GM04503 (cell line): ENCODE data around the gene C1QTNF3.

Experiments used
- DNase-seq: peaks from one replicate; pipeline ENCODE4 v3.0.0-alpha.2; 2012; ENCODE audit warnings: low read depth

The C1QTNF3 gene

DNA sequence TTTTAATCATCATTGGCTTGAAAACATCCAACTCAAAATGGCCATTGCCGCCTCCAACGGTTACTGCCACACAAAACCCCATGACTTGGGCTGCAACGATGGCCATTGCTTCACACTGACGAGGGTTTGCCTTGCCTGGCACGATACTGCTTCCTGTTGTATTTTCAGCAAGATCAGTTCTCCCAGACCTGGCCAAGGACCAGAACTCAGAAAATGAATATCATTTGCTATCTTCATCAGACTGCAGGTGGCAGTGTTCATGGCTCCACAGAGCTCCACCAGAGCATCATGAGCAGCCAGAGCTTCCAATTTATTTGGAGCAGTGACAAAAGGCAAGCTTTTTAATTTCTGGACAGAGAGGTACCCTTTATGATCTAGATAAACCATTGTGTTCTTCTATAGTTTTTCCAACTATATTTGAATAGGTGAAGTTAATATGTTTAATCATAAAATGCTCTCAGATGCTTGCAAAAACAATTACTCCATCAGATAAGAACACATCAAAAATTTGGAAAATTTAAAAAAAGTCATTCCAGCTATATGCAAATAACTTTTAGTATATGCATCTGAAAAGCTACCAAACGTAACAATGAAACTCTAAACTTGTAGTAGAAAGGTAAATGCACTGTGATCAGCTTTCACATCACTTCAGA, 45.6 kb downstream of the C1QTNF3 start:
- peak; percentile 76 for DNase-seq

- DNase-seq: no peak
Measured at GRCh38 chr5:33995865-33996264, 47.1 kb downstream of the C1QTNF3 start.

GRCh38 chr5:33994845-33995244, 48.2 kb downstream of the C1QTNF3 start:
- DNase-seq: peak; percentile 36

DNA sequence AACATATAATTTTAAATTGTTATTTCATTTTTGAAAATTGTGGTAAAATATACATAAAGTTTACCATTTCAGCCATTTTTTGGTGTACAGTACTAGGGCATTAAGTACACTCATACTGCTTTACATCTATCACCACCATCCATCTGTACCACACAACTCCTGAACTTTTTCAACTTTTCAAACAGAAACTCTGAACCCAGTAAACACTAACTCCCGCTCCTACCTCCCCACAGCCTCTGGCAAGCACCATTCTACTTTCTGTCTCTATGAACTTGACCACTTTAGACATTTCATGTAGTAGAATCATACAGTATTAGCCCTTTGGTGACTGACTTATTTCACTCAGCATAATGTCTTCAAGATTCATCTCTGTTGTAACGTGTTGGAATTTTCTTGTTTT, 50.1 kb downstream of the C1QTNF3 start:
- no peak for DNase-seq

DNA sequence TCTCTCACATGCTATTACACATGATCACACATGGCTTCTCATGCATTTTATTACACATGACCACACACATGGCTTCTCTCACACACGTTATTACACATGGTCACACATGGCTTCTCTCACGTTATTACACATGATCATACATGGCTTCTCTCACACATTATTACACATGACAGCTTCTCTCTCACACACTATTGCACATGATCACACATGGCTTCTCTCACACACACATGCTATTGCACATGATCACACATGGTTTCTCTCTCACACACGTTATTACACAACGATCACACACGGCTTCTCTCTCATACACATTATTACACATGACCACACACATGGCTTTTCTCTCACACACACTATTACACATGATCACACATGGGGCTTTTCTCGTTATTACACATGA, 57.6 kb downstream of the C1QTNF3 start:
- DNase-seq: no peak

- DNase-seq: no peak
Measured at GRCh38 chr5:33984671-33985124, 58.3 kb downstream of the C1QTNF3 start, which contains the start of gene SLC45A2. SLC45A2 (minus strand) TSS chr5:33984693; CDS start chr5:33984583, 110 bp downstream.

DNA sequence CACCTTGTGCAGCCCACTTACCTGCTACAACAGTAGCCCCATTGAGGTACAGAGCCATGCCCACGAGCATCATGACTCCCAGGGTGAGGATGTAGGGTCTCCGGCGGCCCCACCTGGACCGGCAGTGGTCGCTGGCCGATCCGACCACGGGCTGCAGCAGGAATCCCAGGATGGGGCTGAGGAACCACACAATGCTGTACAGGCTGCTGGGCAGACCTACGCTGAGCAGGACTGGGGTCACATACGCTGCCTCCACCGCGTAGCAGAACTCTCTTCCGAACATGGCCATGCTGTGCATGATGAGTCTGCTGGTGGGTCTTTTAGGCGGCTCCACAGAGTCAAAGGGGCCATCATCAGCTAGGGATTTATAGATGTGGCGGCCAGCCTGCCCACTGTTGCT, 58.8 kb downstream of the C1QTNF3 start:
- DNase-seq: no peak

DNA sequence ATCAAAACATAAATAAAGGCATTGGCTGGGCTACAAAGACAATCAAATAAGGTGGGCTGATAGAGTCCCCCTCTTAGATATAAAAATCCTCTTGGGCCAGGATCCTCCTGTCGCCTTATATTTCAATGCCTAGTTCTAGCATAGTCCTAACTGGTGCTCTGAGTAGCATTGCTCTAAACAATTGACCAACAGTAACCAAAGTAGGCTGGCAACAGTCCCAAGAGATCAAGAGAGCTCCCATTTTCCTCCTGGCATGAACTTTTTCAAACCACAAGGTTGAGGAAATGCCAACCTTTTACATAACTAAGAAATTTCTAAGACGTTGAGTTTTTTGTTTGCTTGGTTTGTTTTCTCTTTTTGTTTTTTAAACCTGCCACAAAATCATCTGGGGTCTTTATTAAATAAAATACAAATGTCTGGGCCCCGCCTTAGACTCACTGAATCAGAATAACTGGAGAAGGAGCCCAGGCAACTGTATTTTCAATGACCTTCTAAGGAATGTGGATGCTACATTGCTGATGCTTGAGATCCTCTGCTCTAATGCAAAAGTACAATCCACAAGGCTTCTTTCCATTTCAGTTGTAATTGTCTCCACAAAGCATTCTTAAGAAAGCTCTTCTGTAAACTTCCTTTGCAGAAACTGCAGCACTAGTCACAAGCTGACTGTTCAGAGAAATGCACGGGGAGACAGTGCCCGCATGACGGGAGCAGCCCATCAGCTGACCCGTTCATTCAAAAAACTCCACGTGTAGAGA, 61.4 kb downstream of the C1QTNF3 start:
- peak; percentile 45 for DNase-seq

DNA sequence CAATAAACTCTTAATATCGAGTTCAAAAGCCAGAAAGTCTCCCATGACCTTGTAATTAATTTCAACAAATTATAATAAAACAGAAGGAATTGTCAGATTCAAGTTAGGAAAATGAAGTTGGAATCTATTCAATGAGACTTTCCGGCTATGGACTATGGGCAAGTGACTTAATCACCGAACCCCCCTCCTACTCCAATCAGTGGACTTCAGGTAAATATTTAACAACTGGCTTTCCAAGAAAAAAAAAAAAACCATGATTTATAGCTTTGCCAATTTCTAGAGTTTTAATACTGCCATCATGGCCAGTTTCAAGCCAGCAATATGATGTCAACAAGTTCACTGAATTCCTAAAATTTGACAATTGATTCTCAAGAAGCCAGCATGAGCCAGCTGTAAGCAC, 63.0 kb downstream of the C1QTNF3 start:
- no peak for DNase-seq

DNA sequence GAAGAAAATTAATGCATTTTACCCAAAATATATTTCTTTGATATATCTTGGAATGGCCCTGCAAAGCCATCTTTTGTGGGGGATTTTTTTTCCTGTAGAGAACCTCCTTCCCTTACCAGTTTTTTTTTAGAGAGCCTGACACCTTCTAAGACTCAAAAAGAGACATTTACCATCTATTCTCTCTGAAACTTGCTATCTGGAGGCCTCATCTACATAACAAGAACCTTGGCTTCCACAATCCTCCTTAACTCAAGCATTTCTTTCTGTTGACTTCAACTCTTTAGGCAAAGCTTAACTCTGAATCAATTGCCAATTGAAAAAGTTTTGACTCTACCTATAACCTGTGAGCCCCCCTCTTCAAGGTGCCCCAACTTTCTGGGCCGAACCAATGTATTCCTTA, 64.7 kb downstream of the C1QTNF3 start:
- DNase-seq: no peak

DNA sequence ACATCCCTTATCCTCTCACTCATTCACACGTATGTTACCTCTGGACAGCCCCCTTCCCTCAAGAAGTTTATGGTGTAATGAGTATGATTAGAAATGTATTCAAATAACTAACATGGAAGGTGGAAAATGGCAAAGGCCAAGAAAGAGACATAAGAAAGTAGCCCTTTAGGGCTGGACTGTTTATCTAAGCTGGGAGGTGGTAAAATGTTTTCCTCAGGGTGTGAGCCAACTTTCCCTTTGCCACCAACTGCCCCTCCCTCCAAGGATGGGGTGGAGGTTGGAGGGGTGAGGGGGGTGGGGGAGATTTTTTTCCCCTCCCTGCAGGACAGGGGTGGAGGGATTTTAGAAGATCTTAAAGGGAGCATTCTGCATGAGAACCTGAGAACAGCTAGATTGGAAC, 66.7 kb downstream of the C1QTNF3 start:
- no peak for DNase-seq

DNA sequence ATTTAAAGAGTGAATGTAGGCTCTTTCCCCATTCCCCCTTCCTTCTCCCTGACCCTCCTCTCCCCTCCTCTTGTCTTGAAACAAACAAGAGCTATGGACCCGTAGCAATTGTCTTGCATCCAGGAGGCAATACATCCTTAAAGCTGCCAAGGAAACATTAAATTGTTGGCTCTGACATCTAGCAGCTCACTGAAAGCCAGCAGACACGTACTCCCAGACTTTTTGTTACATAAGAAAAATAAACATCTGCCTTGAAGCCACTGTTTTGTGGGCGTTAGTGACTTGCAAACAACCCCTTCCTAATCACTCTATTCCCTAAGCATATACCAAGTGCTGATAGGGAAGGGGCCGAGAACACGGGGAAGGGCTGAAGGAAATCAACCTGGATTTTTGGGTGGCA, 67.2 kb downstream of the C1QTNF3 start:
- DNase-seq: no peak

DNA sequence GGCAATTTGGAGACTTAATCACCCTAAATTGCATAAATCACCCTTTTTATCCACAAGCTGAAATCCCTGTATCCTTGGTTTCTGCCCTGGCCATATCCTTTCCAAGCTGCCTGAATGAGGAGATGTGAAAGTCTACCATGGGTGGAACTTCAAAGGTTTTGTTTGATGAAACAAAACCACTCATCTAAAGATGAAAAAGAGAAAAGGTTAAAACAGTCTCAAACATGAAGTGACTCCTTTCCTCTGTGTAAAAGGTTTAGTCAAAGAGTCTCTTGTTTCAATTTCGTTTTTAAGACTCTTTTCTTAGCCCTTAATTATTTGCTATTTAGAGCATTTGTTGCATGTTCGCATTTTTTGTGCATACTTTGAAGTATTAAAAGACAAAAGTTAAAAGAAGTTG, 69.7 kb downstream of the C1QTNF3 start:
- DNase-seq: no peak

DNA sequence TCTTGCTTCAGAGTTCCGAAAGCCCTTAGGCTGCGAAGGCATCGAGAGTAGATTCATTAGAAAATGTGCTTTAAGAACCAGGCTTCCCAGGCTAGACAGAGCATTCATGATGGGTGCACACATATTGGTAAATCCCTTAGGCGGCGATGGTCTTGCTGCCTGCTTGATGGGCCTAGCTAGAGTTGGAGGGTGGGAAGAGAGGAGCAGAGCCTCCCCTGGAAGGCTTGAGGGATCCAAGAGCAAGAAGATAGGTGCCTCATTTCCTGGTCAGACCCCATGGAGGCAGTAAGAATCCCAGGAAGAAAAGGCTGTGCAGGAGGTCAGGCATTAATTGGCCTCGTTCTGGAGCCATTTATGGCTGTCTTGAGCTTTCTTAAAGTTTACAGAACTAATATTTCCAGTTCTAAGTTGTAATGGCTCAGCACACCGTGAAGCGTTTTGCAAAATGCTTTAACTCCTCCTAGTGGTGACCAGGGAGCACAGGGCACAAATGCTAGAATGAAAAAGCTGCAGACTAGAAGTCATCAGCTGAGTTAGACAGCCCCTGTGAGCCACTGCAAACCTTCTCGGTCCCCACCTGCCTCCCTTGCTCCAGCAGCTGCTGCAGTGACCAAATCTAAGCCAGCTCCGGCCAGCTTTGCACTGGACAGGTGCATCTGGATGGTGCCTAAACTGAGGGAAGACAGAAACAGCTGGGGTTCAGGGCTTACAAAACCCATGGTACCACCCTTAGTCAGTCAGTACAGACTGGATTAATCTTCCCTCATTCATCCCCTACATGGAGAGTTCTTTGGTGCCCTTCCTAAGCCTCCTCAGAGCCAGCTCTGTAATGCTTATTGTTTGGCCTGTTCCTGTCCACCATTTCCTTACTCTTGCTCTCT, 73.2 kb downstream of the C1QTNF3 start:
- no peak for DNase-seq

DNA sequence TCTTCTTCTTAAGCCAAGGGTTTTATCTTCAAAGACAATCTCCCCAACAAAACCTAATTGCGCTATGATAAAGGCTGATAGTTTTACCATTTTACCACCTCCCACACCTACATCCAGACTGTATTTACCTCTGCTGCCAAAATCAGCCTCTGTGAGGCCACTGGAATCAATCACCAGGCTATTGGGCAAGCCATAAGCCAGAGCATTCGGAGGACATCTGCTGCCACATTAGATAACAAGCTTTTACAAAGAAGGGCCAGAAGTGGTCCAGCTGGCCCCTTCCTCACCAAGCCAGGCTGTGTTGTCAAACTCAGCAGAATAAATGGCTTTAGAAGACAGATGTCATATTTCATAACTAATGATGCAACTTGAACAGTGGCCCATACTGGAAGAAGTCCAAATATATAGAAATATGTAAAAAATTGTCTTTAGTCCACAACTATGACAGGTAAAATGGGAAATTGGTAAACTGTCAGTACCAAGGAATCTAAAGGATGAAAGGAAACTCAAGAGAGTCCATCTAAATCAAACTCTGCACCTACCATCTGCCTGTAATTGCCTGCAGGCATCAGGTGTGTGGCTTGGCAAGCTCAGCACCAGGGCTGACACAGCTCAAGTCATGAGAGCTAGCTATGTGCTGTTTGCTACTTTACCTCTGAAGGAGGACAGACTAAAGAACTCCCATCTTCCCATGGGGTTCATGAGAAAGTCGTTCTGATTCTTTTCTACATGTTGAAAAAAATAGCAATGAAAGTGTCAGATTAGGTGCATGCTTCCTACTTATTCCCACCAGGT, 74.6 kb downstream of the C1QTNF3 start:
- no peak for DNase-seq
